Osteoblast (primary cell): ENCODE results near the gene B3GNT4. TPM values are rescaled to one million over a fixed set of nuclear protein-coding genes. Genes with fewer than 3 reads are reported as not detected.

Experiments
- DNase-seq: peaks from one replicate; pipeline ENCODE4 v3.0.0; 2011; ENCODE audit warnings: low spot score, mixed read lengths; ENCODE audit not compliant: insufficient read length; ENCODE audit errors: missing footprints
- H2AFZ ChIP-seq: 2 replicates; pipeline ENCODE4 v1.6.0; 2011; ENCODE audit warnings: mild to moderate bottlenecking, low read length
- H3K27ac ChIP-seq: 2 replicates; pipeline ENCODE4 v1.5.1; 2011; ENCODE audit warnings: mild to moderate bottlenecking, low read depth, low read length, moderate library complexity
- H3K27me3 ChIP-seq: 2 replicates; pipeline ENCODE4 v1.6.0; 2012; ENCODE audit warnings: mild to moderate bottlenecking, control low read depth, inconsistent platforms, low read length, moderate library complexity; ENCODE audit not compliant: insufficient read depth
- H3K36me3 ChIP-seq: 2 replicates; pipeline ENCODE4 v1.5.1; 2011; ENCODE audit warnings: mild to moderate bottlenecking, low read length, control low read depth, moderate library complexity; ENCODE audit not compliant: insufficient read depth
- H3K4me1 ChIP-seq: 2 replicates; pipeline ENCODE4 v1.5.1; 2011; ENCODE audit warnings: mild to moderate bottlenecking, low read length, control low read depth, moderate library complexity; ENCODE audit not compliant: insufficient read depth
- H3K4me2 ChIP-seq: 2 replicates; pipeline ENCODE4 v1.6.0; 2011; ENCODE audit warnings: mild to moderate bottlenecking, low read length; ENCODE audit not compliant: insufficient read depth
- H3K4me3 ChIP-seq: fragments of 200-600 bp; sonication (generic); 3 replicates; pipeline ENCODE4 v1.5.1; 2012; ENCODE audit warnings: mild to moderate bottlenecking, low read length, inconsistent platforms; ENCODE audit not compliant: insufficient read depth
- H3K79me2 ChIP-seq: 2 replicates; pipeline ENCODE4 v1.6.0; 2012; ENCODE audit warnings: mild to moderate bottlenecking, low read length, control low read depth, inconsistent platforms; ENCODE audit not compliant: insufficient read depth
- H3K9me3 ChIP-seq: 2 replicates; pipeline ENCODE4 v1.5.1; 2011; ENCODE audit warnings: low read depth, low read length, control low read depth
- H4K20me1 ChIP-seq: 2 replicates; pipeline ENCODE4 v1.6.0; 2012; ENCODE audit warnings: mild to moderate bottlenecking, low read length, control low read depth; ENCODE audit not compliant: insufficient read depth
- total RNA-seq: library from RNA; depleted of rRNA; stranded (reverse); fragments of >200 nt; gene quantifications from 2 replicates; pipeline ENCODE4 v1.2.3, GENCODE V29; 2012
- TF ChIP-seq, protein P1 (sequence below): IDR thresholded peaks from 2 replicates; pipeline ENCODE4 v1.5.1; 2011; ENCODE audit warnings: mild to moderate bottlenecking, low read depth, low read length, moderate library complexity; ENCODE audit errors: extremely low read depth

B3GNT4 gene
- total RNA-seq, 1 donor = not detected

DNA sequence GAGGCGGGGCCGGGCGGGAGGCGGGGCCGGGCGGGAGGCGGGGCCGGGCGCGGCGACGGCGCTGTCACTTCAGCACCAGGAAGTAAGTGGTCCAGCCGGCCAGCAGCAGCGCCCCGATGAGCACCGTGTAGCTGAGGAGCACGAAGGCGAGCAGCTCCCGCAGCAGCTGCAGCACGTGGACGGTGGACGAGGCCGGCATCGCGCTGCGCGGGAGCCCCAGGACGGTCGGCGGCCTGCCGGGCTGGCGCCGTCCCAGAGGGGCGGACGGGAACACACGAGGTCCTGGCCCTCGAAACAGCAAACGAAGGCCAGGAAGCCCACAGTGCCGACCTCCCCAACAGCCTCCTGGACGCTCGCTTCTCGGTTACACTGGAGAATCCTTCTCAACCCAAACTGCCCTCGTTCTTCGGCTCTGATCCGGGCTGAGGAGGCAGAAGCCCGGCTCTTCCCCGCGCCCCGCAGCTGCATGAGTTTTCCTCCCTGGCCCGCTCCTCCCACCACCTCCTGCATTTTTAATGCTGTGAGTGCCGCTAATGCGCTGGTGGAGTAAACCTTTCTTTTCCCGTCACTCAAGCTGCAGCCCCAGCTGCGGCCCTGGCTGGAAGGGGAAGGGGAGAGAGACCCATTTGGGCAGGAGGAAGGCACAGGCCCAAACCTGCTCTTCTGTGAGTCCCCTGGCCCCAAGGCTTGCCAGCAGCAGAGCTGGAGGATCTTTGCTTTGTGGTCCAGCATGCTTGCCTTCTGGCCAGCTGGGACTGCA lies 23.0 kb downstream of the B3GNT4 start:
- peak overlapping the region; percentile 55 for H3K4me3 ChIP-seq
- H2AFZ ChIP-seq = peak overlapping the region; percentile 41
- H3K27me3 ChIP-seq = no peaks in the 10 kb centered on the region
- TF ChIP-seq, protein P1, sequence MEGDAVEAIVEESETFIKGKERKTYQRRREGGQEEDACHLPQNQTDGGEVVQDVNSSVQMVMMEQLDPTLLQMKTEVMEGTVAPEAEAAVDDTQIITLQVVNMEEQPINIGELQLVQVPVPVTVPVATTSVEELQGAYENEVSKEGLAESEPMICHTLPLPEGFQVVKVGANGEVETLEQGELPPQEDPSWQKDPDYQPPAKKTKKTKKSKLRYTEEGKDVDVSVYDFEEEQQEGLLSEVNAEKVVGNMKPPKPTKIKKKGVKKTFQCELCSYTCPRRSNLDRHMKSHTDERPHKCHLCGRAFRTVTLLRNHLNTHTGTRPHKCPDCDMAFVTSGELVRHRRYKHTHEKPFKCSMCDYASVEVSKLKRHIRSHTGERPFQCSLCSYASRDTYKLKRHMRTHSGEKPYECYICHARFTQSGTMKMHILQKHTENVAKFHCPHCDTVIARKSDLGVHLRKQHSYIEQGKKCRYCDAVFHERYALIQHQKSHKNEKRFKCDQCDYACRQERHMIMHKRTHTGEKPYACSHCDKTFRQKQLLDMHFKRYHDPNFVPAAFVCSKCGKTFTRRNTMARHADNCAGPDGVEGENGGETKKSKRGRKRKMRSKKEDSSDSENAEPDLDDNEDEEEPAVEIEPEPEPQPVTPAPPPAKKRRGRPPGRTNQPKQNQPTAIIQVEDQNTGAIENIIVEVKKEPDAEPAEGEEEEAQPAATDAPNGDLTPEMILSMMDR = no peak
- no peak for DNase-seq
- H3K4me1 ChIP-seq = peaks cover 19% of the 10 kb centered on the region
- no peak overlapping the region for H3K27ac ChIP-seq
- peaks cover 28% of the 10 kb centered on the region for H3K36me3 ChIP-seq
- H4K20me1 ChIP-seq = peaks cover 29% of the 10 kb centered on the region
- no peaks in the 10 kb centered on the region for H3K9me3 ChIP-seq
- peaks cover 40% of the 10 kb centered on the region for H3K79me2 ChIP-seq
- peak overlapping the region; percentile 67 for H3K4me2 ChIP-seq

DNA sequence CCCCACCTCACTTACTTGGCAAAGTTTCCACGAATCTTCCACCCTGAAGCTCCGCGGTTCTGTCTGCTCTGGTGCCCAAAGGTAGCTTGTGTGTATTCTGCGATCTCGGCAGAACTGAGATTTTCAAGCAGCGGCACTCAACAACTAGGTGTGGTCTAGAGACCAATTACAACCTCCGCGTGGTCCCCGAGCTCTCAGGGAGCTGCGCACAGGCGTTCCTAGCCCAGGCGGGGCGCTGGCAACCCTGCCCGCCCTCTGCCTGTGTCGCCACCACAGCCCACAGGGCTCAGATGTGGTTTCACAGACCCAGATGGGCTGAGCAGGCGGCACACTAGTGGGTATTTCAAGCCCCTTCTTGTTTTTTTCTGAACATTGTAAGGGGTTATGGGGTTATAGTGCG lies 23.8 kb downstream of the B3GNT4 start:
- Histone ChIP-seq H3K9me3 (no peaks in the 10 kb centered on the region), H3K4me1 (peaks cover 19% of the 10 kb centered on the region), H3K27me3 (no peaks in the 10 kb centered on the region), H3K4me2 (no peak overlapping the region), H3K36me3 (peaks cover 26% of the 10 kb centered on the region), H3K4me3 (no peak overlapping the region), H3K27ac (no peak overlapping the region), H4K20me1 (peaks cover 26% of the 10 kb centered on the region), H2AFZ (no peak overlapping the region), H3K79me2 (peaks cover 33% of the 10 kb centered on the region)
- no peak for DNase-seq
- TF ChIP-seq, protein P1 = no peak

DNA sequence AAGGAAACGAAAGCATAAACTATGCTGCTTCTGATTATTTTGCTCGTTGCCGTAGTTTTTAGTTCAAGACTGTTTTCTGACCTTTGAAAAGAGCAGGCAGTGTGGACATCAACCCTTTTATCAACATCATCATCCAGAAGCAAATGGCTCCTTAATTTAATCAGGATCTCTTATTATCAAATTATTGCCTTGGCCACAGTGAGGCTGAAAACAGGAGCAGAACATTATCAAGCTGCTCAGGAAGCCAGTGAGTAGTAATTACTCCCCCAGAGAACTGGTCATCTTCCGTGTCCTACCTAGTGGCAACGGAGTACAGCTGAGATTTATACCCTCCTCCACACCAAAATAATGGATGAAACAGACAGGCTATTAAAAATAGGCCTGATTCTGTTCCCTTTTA lies 24.6 kb downstream of the B3GNT4 start:
- Histone ChIP-seq H3K4me2 (no peak overlapping the region), H3K4me1 (peaks cover 19% of the 10 kb centered on the region), H2AFZ (no peak overlapping the region), H3K36me3 (peaks cover 24% of the 10 kb centered on the region), H4K20me1 (peaks cover 26% of the 10 kb centered on the region), H3K79me2 (peaks cover 26% of the 10 kb centered on the region), H3K27ac (no peak overlapping the region), H3K27me3 (no peaks in the 10 kb centered on the region), H3K9me3 (no peaks in the 10 kb centered on the region), H3K4me3 (no peak overlapping the region)
- no peak for DNase-seq
- TF ChIP-seq, protein P1 = no peak

DNA sequence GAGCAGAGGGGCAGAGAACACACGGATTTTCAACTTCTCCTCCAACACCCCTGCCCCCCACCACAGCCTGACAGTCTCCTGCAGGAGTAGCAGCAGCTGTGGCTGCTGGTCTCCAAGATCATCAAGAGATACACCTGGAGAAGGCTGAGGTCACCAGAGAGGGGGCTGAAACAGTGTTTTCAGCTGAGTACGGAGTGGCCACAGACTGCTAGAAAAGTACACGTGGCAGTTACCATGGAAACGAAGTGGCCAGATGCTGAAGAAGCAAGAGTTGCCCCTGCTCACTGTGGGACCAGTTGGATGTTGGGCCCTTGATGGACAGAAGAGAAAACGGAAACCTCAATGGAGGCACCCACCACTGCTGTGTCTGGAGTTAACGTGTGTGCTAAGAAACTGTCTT lies 27.3 kb downstream of the B3GNT4 start:
- no peaks in the 10 kb centered on the region for H3K9me3 ChIP-seq
- TF ChIP-seq, protein P1 = no peak
- no peak for DNase-seq
- H3K4me3 ChIP-seq = no peak overlapping the region
- H3K79me2 ChIP-seq = no peaks in the 10 kb centered on the region
- H2AFZ ChIP-seq = no peak overlapping the region
- H4K20me1 ChIP-seq = peaks cover 10% of the 10 kb centered on the region
- peaks cover 28% of the 10 kb centered on the region for H3K36me3 ChIP-seq
- H3K4me2 ChIP-seq = no peak overlapping the region
- no peaks in the 10 kb centered on the region for H3K27me3 ChIP-seq
- peaks cover 5% of the 10 kb centered on the region for H3K4me1 ChIP-seq
- no peak overlapping the region for H3K27ac ChIP-seq
